Ishikawa (cell line): ENCODE data around the gene NFATC1.

ENCODE experiments used
- CEBPB ChIP-seq: IDR thresholded peaks from 2 replicates; pipeline ENCODE4 v1.6.1; 2012
- CREB1 ChIP-seq: IDR thresholded peaks from 2 replicates; pipeline ENCODE4 v1.6.1; 2012; ENCODE audit warnings: low read depth
- EGR1 ChIP-seq: IDR thresholded peaks from 2 replicates; pipeline ENCODE4 v1.6.1; 2012
- EP300 ChIP-seq: IDR thresholded peaks from 2 replicates; pipeline ENCODE4 v1.6.1; 2012; ENCODE audit warnings: borderline replicate concordance
- FOXM1 ChIP-seq: IDR thresholded peaks from 2 replicates; pipeline ENCODE4 v1.6.1; 2012; ENCODE audit warnings: low read depth, borderline replicate concordance
- MAX ChIP-seq: IDR thresholded peaks from 2 replicates; pipeline ENCODE4 v1.6.1; 2012
- NFIC ChIP-seq: IDR thresholded peaks from 2 replicates; pipeline ENCODE4 v1.6.1; 2012
- RAD21 ChIP-seq: IDR thresholded peaks from 2 replicates; pipeline ENCODE4 v1.6.1; 2012; ENCODE audit warnings: low read depth
- REST ChIP-seq: IDR thresholded peaks from 2 replicates; pipeline ENCODE4 v1.6.1; 2012; ENCODE audit warnings: low read depth, mild to moderate bottlenecking
- TAF1 ChIP-seq: IDR thresholded peaks from 2 replicates; pipeline ENCODE4 v1.6.1; 2012; ENCODE audit warnings: low read depth, mild to moderate bottlenecking
- TCF12 ChIP-seq: IDR thresholded peaks from 2 replicates; pipeline ENCODE4 v1.6.1; 2012; ENCODE audit warnings: low read depth
- TEAD4 ChIP-seq: IDR thresholded peaks from 2 replicates; pipeline ENCODE4 v1.6.1; 2012
- USF1 ChIP-seq: IDR thresholded peaks from 2 replicates; pipeline ENCODE4 v1.6.1; 2012
- YY1 ChIP-seq: IDR thresholded peaks from 2 replicates; pipeline ENCODE4 v1.6.1; 2012; ENCODE audit warnings: low read depth
- ZBTB7A ChIP-seq: IDR thresholded peaks from 2 replicates; pipeline ENCODE4 v1.6.1; 2012; ENCODE audit warnings: low read depth

Gene NFATC1

GRCh38 chr18:79472176-79472575 lies 76.4 kb downstream of the NFATC1 start:
- TF ChIP-seq FOXM1 (no peak), TEAD4 (no peak), NFIC (no peak), CEBPB (no peak), EP300 (no peak), TCF12 (no peak), MAX (no peak), RAD21 (no peak), REST (no peak), TAF1 (no peak), EGR1 (no peak), ZBTB7A (no peak), USF1 (no peak), YY1 (no peak), CREB1 (no peak)

- TF ChIP-seq TEAD4 (no peak), YY1 (no peak), FOXM1 (no peak), CEBPB (no peak), TAF1 (no peak), EGR1 (no peak), ZBTB7A (no peak), CREB1 (no peak), EP300 (no peak), MAX (no peak), REST (no peak)
These were observed 77.2 kb downstream of the NFATC1 start for GRCh38 chr18:79472946-79473345.

GRCh38 chr18:79476031-79476917 lies 80.5 kb downstream of the NFATC1 start:
- TF ChIP-seq NFIC (no peak), TEAD4 (no peak), CREB1 (no peak), EP300 (no peak), EGR1 (no peak), REST (no peak), TCF12 (no peak), YY1 (no peak), ZBTB7A (no peak), TAF1 (no peak), RAD21 (no peak), FOXM1 (no peak), CEBPB (no peak), MAX (no peak)

GRCh38 chr18:79476918-79477571 lies 81.3 kb downstream of the NFATC1 start:
- TF ChIP-seq USF1 (no peak), CREB1 (no peak), YY1 (no peak), RAD21 (no peak), TCF12 (no peak), TAF1 (no peak), ZBTB7A (no peak), EP300 (no peak), EGR1 (no peak), MAX (no peak), REST (no peak), FOXM1 (no peak), CEBPB (no peak), NFIC (no peak)
